Amygdala (tissue), 56 donors: Measurements from ENCODE around the gene DNAH2.
A peak's percentile ranks its signal among the peaks of the same experiment; 100 is the strongest.

Source experiments
- DNase-seq, 56 donors: peaks; one replicate each; lab custom pipeline; 2025; lab: John Stamatoyannopoulos, UW

Gene DNAH2

GRCh38 chr17:7715936-7716886 lies 1.3 kb upstream of the DNAH2 start:
- DNase-seq = no peak

GRCh38 chr17:7717756-7718350 lies 309 bp downstream of the DNAH2 start:
- peak in 8 of 56 donors; percentile 6 to 36 (median 19) for DNase-seq

- DNase-seq = no peak
Measured at GRCh38 chr17:7719661-7720060, 2.1 kb downstream of the DNAH2 start.

- DNase-seq = peak in 1 of 56 donors; percentile 2
Measured at GRCh38 chr17:7720125-7720524, 2.6 kb downstream of the DNAH2 start.

GRCh38 chr17:7721612-7722011 lies 4.1 kb downstream of the DNAH2 start:
- no peak for DNase-seq

- DNase-seq = no peak
Measured at GRCh38 chr17:7727886-7728285, 10.3 kb downstream of the DNAH2 start.

- DNase-seq = no peak
Measured at GRCh38 chr17:7729816-7730215, 12.3 kb downstream of the DNAH2 start.

- DNase-seq = no peak
Measured at GRCh38 chr17:7732981-7733539, 15.5 kb downstream of the DNAH2 start.

- DNase-seq = no peak
Measured at GRCh38 chr17:7737601-7738000, 20.1 kb downstream of the DNAH2 start.

- no peak for DNase-seq
Measured at GRCh38 chr17:7739746-7740145, 22.2 kb downstream of the DNAH2 start.

- peak in 2 of 56 donors; percentile 1 to 15 for DNase-seq
Measured at GRCh38 chr17:7740481-7741001, 23.0 kb downstream of the DNAH2 start.

GRCh38 chr17:7742729-7743128 lies 25.2 kb downstream of the DNAH2 start:
- no peak for DNase-seq

GRCh38 chr17:7744416-7744815 lies 26.9 kb downstream of the DNAH2 start:
- no peak for DNase-seq

- DNase-seq = no peak
Measured at GRCh38 chr17:7745748-7746470, 28.4 kb downstream of the DNAH2 start.

GRCh38 chr17:7747635-7748071 lies 30.1 kb downstream of the DNAH2 start:
- DNase-seq = no peak

- no peak for DNase-seq
Measured at GRCh38 chr17:7748076-7748775, 30.7 kb downstream of the DNAH2 start.

- DNase-seq = no peak
Measured at GRCh38 chr17:7750321-7750821, 32.8 kb downstream of the DNAH2 start.

- no peak for DNase-seq
Measured at GRCh38 chr17:7754656-7755055, 37.1 kb downstream of the DNAH2 start.

- DNase-seq = no peak
Measured at GRCh38 chr17:7755095-7755890, 37.7 kb downstream of the DNAH2 start.
